Glomerular visceral epithelial cell (primary cell): ENCODE measurements around the gene GADD45B.
"Not testable (repeated sequence)": the region's sequence is repeated elsewhere in the genome, so short reads cannot be mapped to it uniquely, and the experiment has no call there.

Experiments
- DNase-seq: peaks from one replicate; pipeline ENCODE4 v3.0.0-alpha.2; 2016; ENCODE audit errors: extremely low spot score

GADD45B gene

GRCh38 chr19:2488405-2488941 lies 12.5 kb downstream of the GADD45B start:
- DNase-seq = no peak

GRCh38 chr19:2488942-2489731 lies 13.2 kb downstream of the GADD45B start:
- peak; percentile 66 for DNase-seq

GRCh38 chr19:2490659-2491058 lies 14.7 kb downstream of the GADD45B start:
- no peak for DNase-seq

- DNase-seq = peak; percentile 94
Observed at GRCh38 chr19:2491130-2491801, 15.3 kb downstream of the GADD45B start.

GRCh38 chr19:2492870-2493269 lies 16.9 kb downstream of the GADD45B start:
- DNase-seq = no peak

GRCh38 chr19:2493448-2493847 lies 17.5 kb downstream of the GADD45B start:
- not testable (repeated sequence) for DNase-seq

- peak; percentile 68 for DNase-seq
Observed at GRCh38 chr19:2494084-2494446, 18.1 kb downstream of the GADD45B start.

GRCh38 chr19:2494447-2495129 lies 18.7 kb downstream of the GADD45B start:
- peak; percentile 65 for DNase-seq

- peak; percentile 76 for DNase-seq
Observed at GRCh38 chr19:2495130-2495641, 19.3 kb downstream of the GADD45B start.

- peak; percentile 25 for DNase-seq
Observed at GRCh38 chr19:2495651-2496316, 19.9 kb downstream of the GADD45B start.

GRCh38 chr19:2497186-2497585 lies 21.3 kb downstream of the GADD45B start:
- no peak for DNase-seq

- no peak for DNase-seq
Observed at GRCh38 chr19:2500156-2500555, 24.2 kb downstream of the GADD45B start.

GRCh38 chr19:2500841-2501261 lies 24.9 kb downstream of the GADD45B start:
- DNase-seq = no peak

GRCh38 chr19:2503521-2504109 lies 27.7 kb downstream of the GADD45B start:
- DNase-seq = peak; percentile 73

- DNase-seq = not testable (repeated sequence)
Observed at GRCh38 chr19:2506656-2507055, 30.7 kb downstream of the GADD45B start.

- DNase-seq = no peak
Observed at GRCh38 chr19:2507109-2507508, 31.2 kb downstream of the GADD45B start.

GRCh38 chr19:2509096-2509495 lies 33.2 kb downstream of the GADD45B start:
- DNase-seq = no peak

- DNase-seq = no peak
Observed at GRCh38 chr19:2511570-2511969, 35.6 kb downstream of the GADD45B start.

- DNase-seq = no peak
Observed at GRCh38 chr19:2511991-2512390, 36.1 kb downstream of the GADD45B start.

GRCh38 chr19:2512523-2513431 lies 36.9 kb downstream of the GADD45B start:
- DNase-seq = no peak
